Body of pancreas (tissue), 4 donors: ENCODE results near the gene DTNB.

Source experiments
- POLR2A ChIP-seq, 3 donors: fragments of 450-650 bp; IDR thresholded peaks; one replicate each; pipeline ENCODE4 v1.6.1; 2016; ENCODE audit warnings: antibody characterized with exemption in 3 of 3, mild to moderate bottlenecking in 2 of 3
- TF ChIP-seq, protein P1 (sequence below), 7 experiments: fragments of 450-650 bp in 4 of 7; fragments of 200-600 bp in 3 of 7; sonication (generic) in 3 of 7; IDR thresholded peaks; one replicate each; pipeline ENCODE4 v1.5.1; 2016 to 2019; ENCODE audit warnings: antibody characterized with exemption in 7 of 7

DNA sequence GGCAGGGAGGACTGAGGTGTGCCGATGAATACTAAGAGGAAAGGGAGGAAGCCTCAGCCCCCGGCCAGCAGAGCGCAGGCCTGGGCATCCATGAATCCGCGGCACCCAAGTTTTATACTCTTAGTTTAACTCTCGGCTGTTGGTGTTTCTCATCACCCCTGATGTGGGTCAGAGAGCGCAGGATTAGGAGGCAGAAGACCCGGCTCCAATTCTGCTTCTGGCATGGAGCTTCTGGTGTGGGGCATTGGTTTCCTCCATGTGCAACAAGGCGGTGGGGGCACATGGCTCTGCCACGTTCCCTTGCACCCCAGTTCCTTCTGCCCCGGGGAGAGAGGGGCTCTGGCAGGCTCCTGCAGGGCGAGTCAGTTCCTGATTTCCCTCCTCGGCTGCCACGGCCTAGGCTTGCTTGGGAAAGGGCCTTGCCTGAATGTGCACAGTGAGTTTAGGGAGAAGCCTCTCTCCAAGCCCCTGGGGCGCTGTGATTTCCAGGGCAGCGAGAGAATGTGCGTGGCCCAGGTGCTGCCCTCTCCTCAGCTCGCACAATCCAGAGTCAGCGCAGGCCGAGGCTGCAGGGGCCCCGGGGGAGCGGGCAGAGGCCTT, 295.5 kb downstream of the DTNB start:
- TF ChIP-seq POLR2A (IDR thresholded peaks at IDR 0.05): no peak
- TF ChIP-seq, protein P1, sequence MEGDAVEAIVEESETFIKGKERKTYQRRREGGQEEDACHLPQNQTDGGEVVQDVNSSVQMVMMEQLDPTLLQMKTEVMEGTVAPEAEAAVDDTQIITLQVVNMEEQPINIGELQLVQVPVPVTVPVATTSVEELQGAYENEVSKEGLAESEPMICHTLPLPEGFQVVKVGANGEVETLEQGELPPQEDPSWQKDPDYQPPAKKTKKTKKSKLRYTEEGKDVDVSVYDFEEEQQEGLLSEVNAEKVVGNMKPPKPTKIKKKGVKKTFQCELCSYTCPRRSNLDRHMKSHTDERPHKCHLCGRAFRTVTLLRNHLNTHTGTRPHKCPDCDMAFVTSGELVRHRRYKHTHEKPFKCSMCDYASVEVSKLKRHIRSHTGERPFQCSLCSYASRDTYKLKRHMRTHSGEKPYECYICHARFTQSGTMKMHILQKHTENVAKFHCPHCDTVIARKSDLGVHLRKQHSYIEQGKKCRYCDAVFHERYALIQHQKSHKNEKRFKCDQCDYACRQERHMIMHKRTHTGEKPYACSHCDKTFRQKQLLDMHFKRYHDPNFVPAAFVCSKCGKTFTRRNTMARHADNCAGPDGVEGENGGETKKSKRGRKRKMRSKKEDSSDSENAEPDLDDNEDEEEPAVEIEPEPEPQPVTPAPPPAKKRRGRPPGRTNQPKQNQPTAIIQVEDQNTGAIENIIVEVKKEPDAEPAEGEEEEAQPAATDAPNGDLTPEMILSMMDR (IDR thresholded peaks at IDR 0.05): no peak
